Panc1 (cell line): Measurements from ENCODE around the gene RAD21L1.

ENCODE experiments used
- CTCF ChIP-seq: fragments of 450-650 bp; IDR thresholded peaks from 2 replicates; pipeline ENCODE4 v1.5.1; 2017; ENCODE audit warnings: mild to moderate bottlenecking
- REST ChIP-seq, 2 experiments: IDR thresholded peaks; 2 replicates each; pipeline ENCODE4 v1.6.1; 2011 to 2012; ENCODE audit warnings: low read depth in 2 of 2, control low read depth in 1 of 2, low read length in 1 of 2, mild to moderate bottlenecking in 1 of 2, moderate library complexity in 1 of 2; ENCODE audit not compliant: insufficient read depth in 1 of 2
- TCF7L2 ChIP-seq: IDR thresholded peaks from 2 replicates; pipeline ENCODE4 v1.6.1; 2011; ENCODE audit warnings: mild to moderate bottlenecking, low read depth, low read length, inconsistent platforms

- no peak for TF ChIP-seq TCF7L2
- TF ChIP-seq CTCF, result no peak
- no peak for TF ChIP-seq REST (IDR thresholded peaks at IDR 0.05; ENCODE audit: insufficient read depth in 1 of 2, low read depth in 2 of 2, low read length in 1 of 2)
These were observed 60.6 kb downstream of the RAD21L1 start for GRCh38 chr20:1286267-1287024.
